GM21786 (cell line): ENCODE data around the gene MAD1L1.

Experiments
- ATAC-seq: cut with Tn5 transposase; IDR thresholded peaks from one replicate; pipeline ENCODE4 v1.9.1; 2021; ENCODE audit not compliant: unreplicated experiment

Gene MAD1L1

GRCh38 chr7:2159176-2159520 is 73.6 kb downstream of the MAD1L1 start:
- ATAC-seq, result no peak

- ATAC-seq, result no peak
Observed at GRCh38 chr7:2158331-2159175, 74.2 kb downstream of the MAD1L1 start.

- ATAC-seq, result no peak
Observed at GRCh38 chr7:2157473-2158279, 75.1 kb downstream of the MAD1L1 start.

- ATAC-seq, result no peak
Observed at GRCh38 chr7:2156756-2157472, 75.8 kb downstream of the MAD1L1 start.

- ATAC-seq, result no peak
Observed at GRCh38 chr7:2154831-2155230, 77.9 kb downstream of the MAD1L1 start.

- no peak for ATAC-seq
Observed at GRCh38 chr7:2154121-2154520, 78.6 kb downstream of the MAD1L1 start.

- no peak for ATAC-seq
Observed at GRCh38 chr7:2152646-2153045, 80.1 kb downstream of the MAD1L1 start.

- no peak for ATAC-seq
Observed at GRCh38 chr7:2151801-2152612, 80.7 kb downstream of the MAD1L1 start.

GRCh38 chr7:2151237-2151636 is 81.5 kb downstream of the MAD1L1 start:
- no peak for ATAC-seq

GRCh38 chr7:2150445-2150815 is 82.3 kb downstream of the MAD1L1 start:
- ATAC-seq, result no peak

GRCh38 chr7:2149672-2150444 is 82.9 kb downstream of the MAD1L1 start:
- ATAC-seq, result no peak

- ATAC-seq, result no peak
Observed at GRCh38 chr7:2148814-2149213, 83.9 kb downstream of the MAD1L1 start.

- ATAC-seq, result no peak
Observed at GRCh38 chr7:2148189-2148588, 84.6 kb downstream of the MAD1L1 start.

- no peak for ATAC-seq
Observed at GRCh38 chr7:2146676-2147472, 85.9 kb downstream of the MAD1L1 start.

GRCh38 chr7:2145835-2146580 is 86.7 kb downstream of the MAD1L1 start:
- ATAC-seq, result no peak

GRCh38 chr7:2144926-2145325 is 87.8 kb downstream of the MAD1L1 start:
- no peak for ATAC-seq

GRCh38 chr7:2143981-2144595 is 88.7 kb downstream of the MAD1L1 start:
- ATAC-seq, result no peak

GRCh38 chr7:2143450-2143849 is 89.3 kb downstream of the MAD1L1 start:
- ATAC-seq, result no peak
